Activated naive CD8-positive, alpha-beta T cell treated with anti-CD3 and anti-CD28 coated beads, Interleukin-2, amount 50 U/mL, for 16 hours (primary cell): ENCODE measurements around the gene LIF.

ENCODE experiments used
- DNase-seq: peaks from one replicate; pipeline ENCODE4 v3.0.0-alpha.2; 2020; ENCODE audit warnings: low read depth, low spot score

LIF gene

GRCh38 chr22:30265131-30265720 lies 18.7 kb upstream of the LIF start:
- no peak for DNase-seq

DNA sequence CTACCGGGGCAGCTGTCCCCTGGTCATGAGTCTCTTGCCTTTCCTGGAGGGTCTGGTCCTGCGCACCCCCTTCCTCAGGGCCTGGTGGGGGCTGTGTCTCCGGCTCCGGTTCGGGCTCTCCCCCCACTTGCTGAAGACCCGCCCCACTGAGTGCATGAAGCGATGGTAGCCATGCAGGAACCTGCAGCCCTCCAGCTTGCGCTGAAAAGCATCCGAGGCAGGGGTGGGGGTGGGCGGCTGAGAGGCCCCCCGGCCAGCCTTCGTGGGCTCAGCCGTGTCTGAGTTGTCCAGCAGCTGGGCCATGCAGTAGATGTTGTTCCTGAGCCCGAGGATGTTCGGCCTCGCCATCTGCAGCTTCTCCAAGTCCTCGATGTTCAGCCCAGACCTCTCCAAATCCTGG lies 17.3 kb upstream of the LIF start:
- no peak for DNase-seq

GRCh38 chr22:30262917-30263741 lies 16.6 kb upstream of the LIF start:
- DNase-seq: peak; percentile 67

- DNase-seq: no peak
Observed at GRCh38 chr22:30262112-30262511, 15.6 kb upstream of the LIF start.

GRCh38 chr22:30261134-30261533 lies 14.6 kb upstream of the LIF start:
- no peak for DNase-seq

GRCh38 chr22:30260682-30261081 lies 14.1 kb upstream of the LIF start:
- no peak for DNase-seq

DNA sequence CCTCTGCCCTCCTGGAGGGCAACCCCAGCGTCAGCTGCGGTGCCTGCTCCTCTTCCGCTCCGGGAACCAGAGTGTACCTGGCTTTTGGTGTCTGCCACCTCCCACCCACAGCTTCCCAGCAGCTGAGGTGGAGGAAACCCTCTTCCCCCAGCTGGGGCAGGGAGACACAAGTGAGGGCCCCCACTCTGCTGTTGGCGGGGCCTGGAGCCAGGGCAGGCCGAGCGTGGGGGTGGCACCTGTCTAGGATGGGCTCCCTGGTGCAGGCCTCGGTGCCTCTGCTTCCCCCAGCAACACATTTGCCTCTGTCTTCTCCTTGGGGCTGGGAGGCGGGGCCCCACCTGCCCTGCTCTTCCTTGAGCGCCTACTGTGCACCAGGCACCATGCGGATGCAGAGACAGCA lies 13.7 kb upstream of the LIF start:
- no peak for DNase-seq

- DNase-seq: no peak
Observed at GRCh38 chr22:30254314-30254713, 7.8 kb upstream of the LIF start.

DNA sequence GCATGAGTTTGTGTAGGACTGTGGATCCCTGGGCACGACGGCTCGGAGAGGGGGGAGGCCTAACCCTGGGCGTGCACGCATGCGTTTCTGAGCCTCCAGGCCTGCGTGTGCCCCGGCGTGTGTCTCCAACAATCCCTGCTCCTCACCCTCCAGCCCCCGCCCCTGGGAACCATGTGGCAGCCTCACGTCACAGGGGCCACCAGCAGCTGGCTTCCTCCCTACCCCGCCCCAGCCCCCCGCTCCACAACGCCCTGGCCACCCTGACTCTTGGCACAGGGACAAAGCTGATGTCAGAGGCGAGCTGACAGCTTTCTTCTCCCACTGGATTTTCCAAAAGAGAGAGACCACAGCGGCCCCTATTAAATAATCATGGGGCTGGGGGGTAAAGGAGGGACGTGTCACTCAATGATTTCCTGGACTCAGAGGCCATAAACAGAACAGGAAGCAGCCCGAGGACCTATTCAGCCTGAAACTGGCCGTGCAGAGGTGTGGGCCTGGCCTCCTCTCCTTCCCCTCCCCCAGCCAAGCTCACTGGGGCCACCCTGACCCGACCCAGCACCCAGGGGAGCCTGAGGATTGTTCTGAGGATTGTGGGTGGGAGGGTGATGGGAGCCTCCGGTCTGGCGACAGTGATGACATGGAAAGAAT lies 6.8 kb upstream of the LIF start:
- no peak for DNase-seq

GRCh38 chr22:30252411-30253204 lies 6.0 kb upstream of the LIF start:
- no peak for DNase-seq

GRCh38 chr22:30251711-30252110 lies 5.2 kb upstream of the LIF start:
- DNase-seq: no peak

DNA sequence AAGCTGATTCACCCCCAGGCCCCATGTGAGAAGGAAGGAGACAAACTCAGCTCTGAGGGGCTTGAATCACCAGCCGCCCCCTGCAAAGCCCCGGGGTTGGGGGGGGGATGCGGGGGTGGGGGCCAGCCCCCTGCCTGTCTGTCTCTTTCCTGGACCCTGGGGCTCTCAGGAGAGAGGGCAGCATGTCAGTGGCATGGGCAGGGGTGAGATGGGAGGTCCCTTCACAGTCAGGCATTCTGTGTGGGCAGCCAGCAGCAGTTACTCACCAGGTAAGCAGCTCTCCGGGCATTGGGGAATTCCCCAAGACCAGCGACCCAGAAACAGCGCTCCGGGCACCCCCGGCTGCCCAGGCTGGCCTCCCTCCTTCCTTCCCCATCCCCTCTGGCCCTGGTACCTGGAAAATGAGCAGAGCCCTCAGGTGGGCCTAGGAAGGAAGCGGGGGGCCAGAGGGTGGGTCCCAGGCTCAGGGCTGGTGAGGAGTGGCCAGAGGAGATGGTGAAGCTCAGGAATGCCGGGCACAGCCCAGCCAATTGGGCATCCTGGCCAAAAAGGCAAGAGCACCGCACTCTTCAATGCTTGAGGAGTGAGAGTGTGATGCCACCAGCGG lies 4.2 kb upstream of the LIF start:
- DNase-seq: no peak

GRCh38 chr22:30250039-30250565 lies 3.5 kb upstream of the LIF start:
- DNase-seq: no peak

DNA sequence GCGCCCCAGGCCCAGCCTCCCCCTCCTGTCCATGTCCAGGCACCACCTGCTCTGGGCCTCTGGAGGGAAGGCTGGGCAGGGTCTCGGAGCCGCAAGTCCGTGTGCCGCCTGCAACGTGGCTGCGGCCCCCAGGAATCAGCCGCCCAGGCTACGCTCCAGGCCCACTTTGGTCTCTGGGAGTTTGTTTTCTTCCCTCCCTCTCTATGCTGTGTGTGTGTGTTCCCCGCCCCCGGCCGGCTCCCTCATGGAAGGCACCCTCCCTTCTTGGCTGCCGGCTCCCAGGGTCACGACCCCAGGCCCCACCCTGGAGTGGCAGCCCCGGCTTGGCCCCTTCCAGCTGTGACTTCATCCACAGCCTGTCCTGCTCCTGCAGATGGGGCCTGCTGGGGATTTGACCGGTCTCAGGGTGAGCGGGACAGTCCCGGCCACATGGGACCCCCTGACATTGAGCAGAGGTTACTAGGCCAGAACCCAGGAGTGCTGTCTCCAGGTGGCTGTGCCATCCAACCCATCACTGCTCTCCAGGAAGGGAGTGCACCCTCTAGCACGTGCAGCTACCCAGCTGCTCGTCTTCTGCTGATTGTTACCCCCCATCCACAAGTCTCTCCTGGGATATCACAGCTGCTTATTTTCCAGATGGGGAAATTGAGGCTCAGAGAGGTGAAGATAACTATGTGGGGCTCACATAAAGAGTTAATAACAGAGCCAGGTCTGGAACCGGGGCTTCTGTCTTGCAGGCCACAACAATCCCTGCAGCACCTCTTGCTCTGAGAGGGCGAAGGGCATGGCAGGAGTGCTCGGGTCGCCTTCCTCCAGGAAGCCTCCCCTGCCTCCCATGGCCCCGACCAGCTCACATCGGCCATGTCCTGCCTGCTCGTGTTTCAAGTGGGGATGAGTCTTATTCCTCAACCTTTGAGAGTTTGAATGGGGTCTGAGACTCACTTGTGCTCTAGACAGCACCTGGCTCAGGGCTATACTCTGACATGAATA lies 2.8 kb upstream of the LIF start:
- no peak for DNase-seq

- no peak for DNase-seq
Observed at GRCh38 chr22:30248484-30248883, 1.9 kb upstream of the LIF start.

GRCh38 chr22:30247974-30248373 lies 1.4 kb upstream of the LIF start:
- no peak for DNase-seq

DNA sequence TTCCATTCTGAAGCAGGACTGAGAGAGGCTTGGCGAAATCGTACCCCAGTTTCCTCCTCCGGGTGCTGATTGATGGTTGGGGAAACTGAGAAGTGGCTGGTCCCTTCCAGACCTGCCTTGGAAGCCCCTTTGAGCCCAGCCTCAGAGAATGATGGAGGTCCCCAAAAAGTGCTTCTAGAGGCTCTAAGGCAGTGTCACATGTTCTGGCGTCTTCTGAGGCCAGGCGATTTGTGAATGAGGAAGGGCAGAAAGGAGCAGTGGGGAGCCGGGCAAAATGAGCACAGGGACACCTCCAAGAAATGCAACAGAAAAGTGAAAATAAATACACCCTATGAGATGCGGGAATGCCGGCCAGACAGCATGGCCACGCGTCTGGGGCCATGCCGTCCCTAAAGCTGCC lies 1.0 kb upstream of the LIF start:
- DNase-seq: no peak

DNA sequence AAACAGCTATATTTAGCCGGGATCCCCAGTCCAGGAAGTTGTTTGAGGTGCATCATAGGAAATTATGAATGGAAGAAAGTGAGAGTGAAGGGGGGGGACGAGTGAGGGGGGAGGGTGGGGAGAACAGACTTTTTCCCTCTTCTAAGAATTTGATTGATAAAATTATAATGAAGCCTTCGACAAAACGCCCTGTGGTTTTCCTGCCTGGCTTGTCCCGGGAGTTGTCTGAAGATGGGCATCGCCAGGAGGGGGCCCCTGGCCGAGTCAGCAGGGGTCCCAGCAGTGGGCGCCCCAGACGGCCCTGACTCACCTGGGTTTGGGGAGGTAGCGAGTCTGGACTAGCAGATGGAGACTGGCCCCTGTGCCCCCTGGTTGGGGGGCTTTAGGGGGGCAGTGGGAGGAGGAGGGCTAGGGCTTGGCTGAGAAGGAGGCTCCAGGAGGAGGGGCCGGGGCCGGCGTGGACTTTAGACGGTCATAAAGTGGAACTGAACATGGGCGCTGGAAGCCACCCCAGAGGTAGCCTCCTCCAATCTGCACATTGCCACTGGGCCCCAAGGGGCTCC lies 336 bp upstream of the LIF start:
- no peak for DNase-seq

DNA sequence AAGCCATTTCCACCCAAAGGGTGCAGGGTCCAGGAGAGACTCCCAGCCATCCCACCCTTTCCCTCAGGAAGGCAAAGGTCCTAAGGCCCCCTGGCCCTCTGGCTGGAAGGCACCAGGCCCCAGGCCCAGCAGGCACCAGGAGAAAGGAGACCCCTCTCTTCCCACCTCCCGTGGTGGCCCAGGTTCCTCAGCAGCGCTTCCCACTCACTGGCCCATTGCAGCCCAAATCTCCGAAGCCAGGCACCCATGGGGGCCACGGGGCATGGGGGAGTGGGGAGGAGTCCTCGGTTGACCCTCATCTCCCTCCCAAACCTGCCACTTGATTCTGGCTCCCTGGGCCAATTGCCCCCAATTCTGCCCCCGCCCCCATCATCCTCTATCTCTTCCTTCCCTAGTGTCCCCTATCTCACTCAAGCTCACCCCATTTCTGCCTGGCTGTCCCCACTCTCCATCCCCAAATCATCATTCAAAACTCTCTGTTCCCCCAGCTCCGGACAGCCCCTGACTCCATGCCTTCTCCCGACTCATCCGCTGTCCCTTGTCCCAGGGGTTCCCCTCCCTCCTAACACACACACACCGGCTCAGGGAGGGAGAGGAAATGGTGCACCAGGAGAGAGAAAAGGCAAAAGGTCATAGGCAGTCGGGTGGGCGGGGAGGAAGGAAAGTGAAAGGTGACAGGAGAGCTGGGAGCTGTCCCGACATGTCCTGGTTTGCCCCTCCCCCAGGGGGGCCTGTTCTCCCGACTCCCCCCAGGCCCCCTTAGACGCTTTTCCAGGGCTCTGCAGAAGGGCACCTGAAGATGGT lies 1.2 kb downstream of the LIF start:
- no peak for DNase-seq
